GM18505 (cell line): ENCODE data around the gene NBPF15.
"Not testable (repeated sequence)": the region's sequence is repeated elsewhere in the genome, so short reads cannot be mapped to it uniquely, and the experiment has no call there.

ENCODE experiments used
- ATAC-seq: cut with Tn5 transposase; IDR thresholded peaks from one replicate; pipeline ENCODE4 v1.9.1; 2021; ENCODE audit not compliant: unreplicated experiment
- POLR2A ChIP-seq: IDR thresholded peaks from 4 replicates; pipeline ENCODE4 v1.6.1; 2011; ENCODE audit warnings: borderline replicate concordance; ENCODE audit not compliant: insufficient read depth, insufficient read length; ENCODE audit errors: extremely low read depth

Gene NBPF15

GRCh38 chr1:144412491-144413403 lies 48.7 kb downstream of the NBPF15 start:
- peak; percentile 84 for ATAC-seq
- peak; percentile 94 for TF ChIP-seq POLR2A

DNA sequence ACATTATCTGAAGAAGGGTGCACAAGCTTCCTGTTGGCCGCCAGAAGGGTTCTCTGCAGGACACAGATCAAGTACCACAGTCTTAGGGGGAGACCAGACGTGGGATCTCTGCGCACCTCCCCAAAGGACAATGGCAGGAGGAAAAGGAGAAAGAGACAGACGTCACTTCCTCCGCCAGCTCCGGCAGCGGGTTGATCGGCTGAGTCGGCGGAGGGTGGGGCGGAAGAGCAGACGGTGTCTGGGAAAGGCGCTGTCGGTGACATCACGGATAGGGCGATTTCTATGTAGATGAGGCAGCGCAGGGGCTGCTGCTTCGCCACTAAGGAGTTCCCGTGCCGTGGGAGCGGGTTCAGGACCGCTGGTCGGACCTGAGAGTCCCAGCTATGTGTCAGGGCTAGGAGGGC lies 49.4 kb downstream of the NBPF15 start:
- peak; percentile 63 for ATAC-seq

DNA sequence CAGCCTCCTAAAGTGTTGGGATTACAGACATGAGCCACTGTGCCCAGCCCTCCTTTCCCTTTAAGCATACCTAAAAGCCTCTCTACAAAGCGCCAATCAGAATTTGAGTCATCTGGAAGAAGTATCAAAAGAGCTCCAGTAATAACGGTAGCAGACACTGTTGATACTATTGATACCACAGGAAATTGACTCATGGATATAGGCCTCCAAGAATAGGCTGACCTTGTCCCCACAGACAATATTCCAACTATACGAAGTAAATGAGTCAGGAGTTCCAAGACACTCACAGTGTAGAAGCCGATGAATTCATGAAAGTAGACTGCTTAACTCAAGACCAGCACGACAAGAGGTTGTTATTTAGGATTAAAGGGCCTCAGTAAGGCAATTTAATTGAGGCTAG lies 58.7 kb downstream of the NBPF15 start:
- not testable (repeated sequence) for ATAC-seq

DNA sequence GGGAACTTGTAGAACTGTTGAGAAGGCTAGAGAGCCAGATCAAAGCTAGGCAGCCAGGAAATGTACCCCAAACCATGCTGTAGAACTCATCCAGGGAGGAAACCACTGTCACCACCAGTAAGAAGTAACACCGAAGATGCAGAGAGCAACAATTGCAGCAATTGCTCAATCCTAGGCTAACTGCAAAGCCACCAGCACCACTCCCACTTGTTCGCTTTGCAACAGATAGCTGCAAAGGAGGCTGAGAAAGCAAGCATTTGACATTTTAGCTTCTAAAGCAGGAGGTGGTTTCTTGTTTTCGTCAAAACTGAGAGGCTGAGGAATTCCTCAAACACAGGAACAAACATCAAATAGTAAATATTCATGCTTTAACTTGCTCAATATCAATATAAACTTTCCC lies 89.8 kb downstream of the NBPF15 start:
- not testable (repeated sequence) for ATAC-seq
